Right atrium auricular region (tissue), 2 donors: ENCODE data around the gene GARNL3. TPM values are rescaled to one million over a fixed set of nuclear protein-coding genes. Genes with fewer than 3 reads are reported as not detected.

ENCODE experiments used
- DNase-seq: peaks from one replicate; pipeline ENCODE4 v3.0.0-alpha.2; 2019; ENCODE audit warnings: low spot score
- H3K27ac ChIP-seq, 2 donors: fragments of 200-600 bp; sonication (generic); 1 replicate in 1 of 2; 2 replicates in 1 of 2; pipeline ENCODE4 v1.5.1; 2016 to 2019
- H3K27me3 ChIP-seq, 2 donors: fragments of 200-600 bp; sonication (generic); one replicate each; pipeline versions ENCODE4 v1.5.1 to v1.6.0; 2017 to 2019
- H3K36me3 ChIP-seq: fragments of 200-600 bp; sonication (generic); one replicate; pipeline ENCODE4 v1.5.1; 2016
- H3K4me1 ChIP-seq, 2 donors: fragments of 200-600 bp; sonication (generic); one replicate each; pipeline versions ENCODE4 v1.5.1 to v1.6.0; 2017 to 2019
- H3K4me3 ChIP-seq, 2 donors: fragments of 200-600 bp; sonication (generic); 1 replicate in 1 of 2; 2 replicates in 1 of 2; pipeline ENCODE4 v1.5.1; 2017 to 2019; ENCODE audit warnings: mild to moderate bottlenecking in 1 of 2, moderate library complexity in 1 of 2
- H3K9me3 ChIP-seq, 2 donors: fragments of 200-600 bp; sonication (generic); one replicate each; pipeline ENCODE4 v1.5.1; 2019
- total RNA-seq, 2 donors: library from RNA; depleted of rRNA; stranded (reverse); fragments of >200 nt; gene quantifications; one replicate each; pipeline ENCODE4 v1.1.0, GENCODE V29; 2016
- TF ChIP-seq, protein P1 (sequence below), 2 donors: fragments of 200-600 bp; sonication (generic); IDR thresholded peaks; one replicate each; pipeline ENCODE4 v1.5.1; 2019; ENCODE audit warnings: antibody characterized with exemption in 2 of 2

GARNL3 gene
- total RNA-seq, 2 donors from 2014 or later = 8.9 to 17.7 TPM

DNA sequence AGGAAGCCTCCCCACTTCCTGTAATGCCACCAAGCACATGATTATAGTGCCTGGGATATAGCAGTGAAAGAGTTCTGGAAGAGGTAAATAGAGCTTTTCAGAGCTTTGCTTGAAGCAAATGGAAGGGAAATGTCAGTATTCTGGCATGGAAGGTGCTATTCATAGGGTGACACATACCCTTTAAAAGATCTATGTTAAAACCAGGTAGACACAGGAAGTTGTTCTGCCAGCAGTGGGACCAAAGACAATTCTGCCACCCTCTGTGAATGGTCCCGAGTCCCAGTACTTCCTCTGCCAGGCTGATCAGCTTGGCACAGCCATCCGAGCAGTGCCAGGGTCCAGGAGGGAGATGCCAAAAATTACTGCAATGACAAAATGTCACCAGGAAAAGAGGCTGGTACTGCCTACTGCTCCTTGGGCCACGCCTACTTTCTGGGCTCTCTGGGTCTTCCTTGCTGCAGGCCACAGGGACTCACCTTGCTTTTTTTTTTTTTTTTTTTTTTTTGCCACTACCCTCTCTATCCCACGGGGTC, 26.7 kb downstream of the GARNL3 start:
- H3K36me3 ChIP-seq = no peaks in the 10 kb centered on the region
- no peak overlapping the region for H3K4me3 ChIP-seq
- H3K9me3 ChIP-seq = no peaks in the 10 kb centered on the region
- H3K27ac ChIP-seq = peak overlapping the region in 1 of 2 donors; percentile 16
- TF ChIP-seq, protein P1, sequence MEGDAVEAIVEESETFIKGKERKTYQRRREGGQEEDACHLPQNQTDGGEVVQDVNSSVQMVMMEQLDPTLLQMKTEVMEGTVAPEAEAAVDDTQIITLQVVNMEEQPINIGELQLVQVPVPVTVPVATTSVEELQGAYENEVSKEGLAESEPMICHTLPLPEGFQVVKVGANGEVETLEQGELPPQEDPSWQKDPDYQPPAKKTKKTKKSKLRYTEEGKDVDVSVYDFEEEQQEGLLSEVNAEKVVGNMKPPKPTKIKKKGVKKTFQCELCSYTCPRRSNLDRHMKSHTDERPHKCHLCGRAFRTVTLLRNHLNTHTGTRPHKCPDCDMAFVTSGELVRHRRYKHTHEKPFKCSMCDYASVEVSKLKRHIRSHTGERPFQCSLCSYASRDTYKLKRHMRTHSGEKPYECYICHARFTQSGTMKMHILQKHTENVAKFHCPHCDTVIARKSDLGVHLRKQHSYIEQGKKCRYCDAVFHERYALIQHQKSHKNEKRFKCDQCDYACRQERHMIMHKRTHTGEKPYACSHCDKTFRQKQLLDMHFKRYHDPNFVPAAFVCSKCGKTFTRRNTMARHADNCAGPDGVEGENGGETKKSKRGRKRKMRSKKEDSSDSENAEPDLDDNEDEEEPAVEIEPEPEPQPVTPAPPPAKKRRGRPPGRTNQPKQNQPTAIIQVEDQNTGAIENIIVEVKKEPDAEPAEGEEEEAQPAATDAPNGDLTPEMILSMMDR (IDR thresholded peaks at IDR 0.05) = no peak
- peaks cover 0 to 31% of the 10 kb centered on the region in 2 donors for H3K4me1 ChIP-seq
- no peak for DNase-seq
- H3K27me3 ChIP-seq = no peaks in the 10 kb centered on the region

DNA sequence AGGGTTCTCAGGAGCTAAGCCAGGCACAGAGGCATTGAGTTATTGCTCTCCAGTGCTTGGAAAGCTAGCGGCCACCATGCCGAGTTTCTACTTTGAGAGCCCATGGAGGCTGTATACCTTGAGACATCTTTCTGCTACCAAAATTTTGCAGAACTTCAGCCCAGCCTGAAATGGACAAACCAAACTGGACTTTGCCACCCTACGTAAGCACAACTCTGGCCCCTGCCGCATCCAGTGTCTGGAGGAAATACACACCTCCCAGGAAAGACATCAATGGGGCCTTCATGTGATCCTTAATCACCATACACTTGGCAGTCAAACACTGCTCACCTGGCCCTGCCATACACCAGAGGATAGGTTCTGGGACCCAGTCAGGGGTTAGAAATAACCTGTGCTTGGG, 27.8 kb downstream of the GARNL3 start:
- Histone ChIP-seq H3K27me3 (no peaks in the 10 kb centered on the region), H3K27ac (no peak overlapping the region), H3K9me3 (no peaks in the 10 kb centered on the region), H3K36me3 (no peaks in the 10 kb centered on the region), H3K4me1 (peaks cover 0 to 31% of the 10 kb centered on the region in 2 donors), H3K4me3 (no peak overlapping the region)
- no peak for DNase-seq
- TF ChIP-seq, protein P1 (IDR thresholded peaks at IDR 0.05) = no peak

DNA sequence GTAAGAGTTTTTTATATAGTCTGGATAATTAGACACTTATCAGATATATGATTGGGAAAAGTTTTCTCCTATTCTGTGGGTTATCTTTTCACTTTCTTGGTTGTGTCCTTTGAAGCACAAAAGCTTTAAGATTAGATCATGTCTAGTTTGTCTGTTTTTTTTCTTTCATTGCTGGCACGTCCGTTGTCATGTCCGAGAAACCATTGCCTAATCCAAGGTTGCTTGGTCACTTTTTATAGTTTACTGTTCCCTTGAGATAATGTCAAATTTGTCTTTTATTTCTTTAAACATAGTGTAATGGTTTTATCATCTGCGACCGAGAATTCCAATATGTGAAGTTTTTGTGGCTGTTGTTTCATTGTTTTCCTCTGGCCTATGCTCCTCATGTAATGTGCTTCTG, 28.8 kb downstream of the GARNL3 start:
- no peak overlapping the region for H3K4me3 ChIP-seq
- no peaks in the 10 kb centered on the region for H3K27me3 ChIP-seq
- peaks cover 0 to 31% of the 10 kb centered on the region in 2 donors for H3K4me1 ChIP-seq
- TF ChIP-seq, protein P1 (IDR thresholded peaks at IDR 0.05) = no peak
- H3K9me3 ChIP-seq = no peaks in the 10 kb centered on the region
- no peaks in the 10 kb centered on the region for H3K36me3 ChIP-seq
- H3K27ac ChIP-seq = peak overlapping the region in 1 of 2 donors; percentile 13
- no peak for DNase-seq

DNA sequence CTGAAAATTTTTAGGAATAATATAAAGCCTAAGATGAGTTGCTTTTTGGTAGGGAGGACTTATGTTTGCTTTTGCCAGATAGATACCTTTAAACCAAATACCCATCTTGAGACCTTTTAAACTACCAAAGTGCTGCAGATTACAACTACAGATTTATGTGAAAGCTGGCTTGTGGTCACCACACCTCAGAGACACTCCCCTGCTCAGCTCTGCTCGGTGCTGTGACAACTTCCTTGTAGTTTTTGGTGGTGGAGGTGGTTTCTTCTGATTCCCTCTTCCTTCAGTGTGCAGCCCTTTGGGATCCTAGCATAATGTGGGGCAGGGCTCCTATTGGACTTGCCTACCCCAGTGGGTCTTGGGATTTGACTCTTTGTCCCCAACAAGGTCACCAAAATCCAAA, 29.2 kb downstream of the GARNL3 start:
- peak overlapping the region in 1 of 2 donors; percentile 13 for H3K27ac ChIP-seq
- H3K4me1 ChIP-seq = peaks cover 0 to 31% of the 10 kb centered on the region in 2 donors
- H3K9me3 ChIP-seq = no peaks in the 10 kb centered on the region
- no peak overlapping the region for H3K4me3 ChIP-seq
- H3K27me3 ChIP-seq = no peaks in the 10 kb centered on the region
- H3K36me3 ChIP-seq = no peaks in the 10 kb centered on the region
- TF ChIP-seq, protein P1 (IDR thresholded peaks at IDR 0.05) = no peak
- DNase-seq = no peak

DNA sequence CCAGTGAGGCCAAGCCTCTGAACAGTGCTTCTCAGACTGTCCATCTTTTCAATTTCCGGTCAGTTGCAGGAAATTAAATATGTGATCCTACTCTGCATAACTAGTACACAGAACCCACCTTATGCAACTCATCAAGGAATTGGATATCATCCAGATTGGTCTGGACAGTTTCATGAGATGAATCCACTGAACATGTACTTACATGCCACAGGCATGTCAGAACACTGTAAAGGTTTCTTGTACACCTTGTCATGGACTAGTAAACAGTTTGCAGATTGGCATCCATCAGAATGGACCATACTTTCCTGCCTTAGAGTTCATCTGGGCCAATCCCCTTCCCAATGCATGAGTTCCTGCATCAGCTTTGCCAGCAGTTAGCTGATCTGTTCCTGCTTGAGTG, 30.4 kb downstream of the GARNL3 start:
- H3K27ac ChIP-seq = no peak overlapping the region
- no peak overlapping the region for H3K4me3 ChIP-seq
- TF ChIP-seq, protein P1 (IDR thresholded peaks at IDR 0.05) = no peak
- H3K9me3 ChIP-seq = no peaks in the 10 kb centered on the region
- H3K36me3 ChIP-seq = no peaks in the 10 kb centered on the region
- DNase-seq = no peak
- peaks cover 0 to 31% of the 10 kb centered on the region in 2 donors for H3K4me1 ChIP-seq
- no peaks in the 10 kb centered on the region for H3K27me3 ChIP-seq

DNA sequence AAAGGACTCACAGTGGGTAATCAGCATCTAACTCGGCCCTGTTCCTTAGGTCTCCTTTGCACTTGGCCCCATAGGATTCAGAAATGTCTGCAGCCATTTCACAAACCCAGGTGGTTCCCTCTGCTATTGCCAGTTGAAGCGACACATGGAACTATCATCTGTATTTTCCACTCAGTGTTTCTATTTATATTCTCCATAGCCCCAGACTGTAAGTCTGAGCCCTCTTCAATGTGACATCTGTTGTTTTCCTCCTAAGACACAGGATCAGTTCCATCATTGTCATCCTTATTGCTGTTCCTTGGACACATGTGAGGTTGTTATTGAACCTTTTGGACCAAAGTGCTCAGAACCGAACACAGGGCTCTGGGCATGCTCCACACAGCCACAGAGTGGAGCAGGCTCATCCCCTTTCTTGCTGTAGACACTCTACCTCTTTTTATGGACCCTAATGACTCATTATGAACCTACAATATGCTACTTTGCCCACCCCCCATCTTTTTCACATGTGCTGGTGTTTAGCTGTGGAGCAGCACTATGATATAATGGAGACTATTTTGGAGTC, 36.4 kb downstream of the GARNL3 start:
- no peak for DNase-seq
- no peaks in the 10 kb centered on the region for H3K36me3 ChIP-seq
- TF ChIP-seq, protein P1 (IDR thresholded peaks at IDR 0.05) = no peak
- H3K9me3 ChIP-seq = no peaks in the 10 kb centered on the region
- H3K27me3 ChIP-seq = no peaks in the 10 kb centered on the region
- H3K4me3 ChIP-seq = no peak overlapping the region
- H3K27ac ChIP-seq = peak overlapping the region; percentile 22 to 28
- peaks cover 0 to 12% of the 10 kb centered on the region in 2 donors for H3K4me1 ChIP-seq
